ENCODE data around the gene SRP14.

DNA sequence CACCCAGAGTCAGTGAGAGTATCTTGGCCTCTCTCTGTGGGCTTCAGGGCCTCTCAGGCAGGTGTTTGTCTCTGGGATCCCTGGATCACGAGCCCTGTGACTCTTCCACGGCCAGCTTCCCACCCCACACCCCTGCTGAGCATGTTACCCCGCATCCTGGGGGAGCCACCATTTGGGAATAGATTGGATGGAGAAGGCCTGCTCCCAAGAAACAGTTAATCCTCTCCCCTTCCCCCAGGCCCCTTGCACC is 15.5 kb upstream of the SRP14 start:
- TF ChIP-seq, protein P1, sequence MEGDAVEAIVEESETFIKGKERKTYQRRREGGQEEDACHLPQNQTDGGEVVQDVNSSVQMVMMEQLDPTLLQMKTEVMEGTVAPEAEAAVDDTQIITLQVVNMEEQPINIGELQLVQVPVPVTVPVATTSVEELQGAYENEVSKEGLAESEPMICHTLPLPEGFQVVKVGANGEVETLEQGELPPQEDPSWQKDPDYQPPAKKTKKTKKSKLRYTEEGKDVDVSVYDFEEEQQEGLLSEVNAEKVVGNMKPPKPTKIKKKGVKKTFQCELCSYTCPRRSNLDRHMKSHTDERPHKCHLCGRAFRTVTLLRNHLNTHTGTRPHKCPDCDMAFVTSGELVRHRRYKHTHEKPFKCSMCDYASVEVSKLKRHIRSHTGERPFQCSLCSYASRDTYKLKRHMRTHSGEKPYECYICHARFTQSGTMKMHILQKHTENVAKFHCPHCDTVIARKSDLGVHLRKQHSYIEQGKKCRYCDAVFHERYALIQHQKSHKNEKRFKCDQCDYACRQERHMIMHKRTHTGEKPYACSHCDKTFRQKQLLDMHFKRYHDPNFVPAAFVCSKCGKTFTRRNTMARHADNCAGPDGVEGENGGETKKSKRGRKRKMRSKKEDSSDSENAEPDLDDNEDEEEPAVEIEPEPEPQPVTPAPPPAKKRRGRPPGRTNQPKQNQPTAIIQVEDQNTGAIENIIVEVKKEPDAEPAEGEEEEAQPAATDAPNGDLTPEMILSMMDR (IDR thresholded peaks at IDR 0.05; ENCODE audit: low read depth, low read length): no peak
- TF ChIP-seq POLR2A (IDR thresholded peaks at IDR 0.05; ENCODE audit: extremely low read depth, insufficient read length): no peak

All from NB4 (cell line).